HepG2 (cell line): ENCODE data around the gene GLIS1.

Experiments used
- FOXO1 ChIP-seq: sonication (generic); formaldehyde crosslinking; IDR thresholded peaks from 2 replicates; pipeline ENCODE4 v1.4.0; 2020; ENCODE audit warnings: missing genetic modification reagents
- FOXP4 ChIP-seq: sonication (generic); formaldehyde crosslinking; IDR thresholded peaks from 2 replicates; pipeline ENCODE4 v1.4.0; 2020; ENCODE audit warnings: missing genetic modification reagents
- MEIS2 ChIP-seq: sonication (generic); formaldehyde crosslinking; IDR thresholded peaks from 2 replicates; pipeline ENCODE4 v1.9.0; 2021; ENCODE audit warnings: mild to moderate bottlenecking, missing genetic modification reagents
- REST ChIP-seq, 2 experiments: IDR thresholded peaks; 2 replicates each; pipeline ENCODE4 v1.6.1; 2011 to 2012; ENCODE audit warnings: low read length in 2 of 2, borderline replicate concordance in 1 of 2, low read depth in 1 of 2, mild to moderate bottlenecking in 1 of 2, moderate library complexity in 1 of 2
- SMC3 ChIP-seq: IDR thresholded peaks from 2 replicates; pipeline ENCODE4 v1.6.1; 2011; ENCODE audit warnings: low read length, improper control_type of control experiment

GRCh38 chr1:53480678-53481077, 258.3 kb downstream of the GLIS1 start:
- TF ChIP-seq FOXP4 (CRISPR knock-in tag), result no peak
- TF ChIP-seq FOXO1 (CRISPR knock-in tag), result no peak
- no peak for TF ChIP-seq REST (IDR thresholded peaks at IDR 0.05; ENCODE audit: borderline replicate concordance in 1 of 2, low read depth in 1 of 2, low read length in 2 of 2)
- no peak for TF ChIP-seq SMC3
- TF ChIP-seq MEIS2 (CRISPR knock-in tag), result no peak
